MM.1S (cell line): Measurements from ENCODE around the gene CDH7.

ENCODE experiments used
- EZH2 ChIP-seq: fragments of 300-600 bp; sonication (generic); optimal IDR thresholded peaks from 2 replicates; pipeline ENCODE3; 2017; ENCODE audit warnings: low read depth, mild to moderate bottlenecking, antibody characterized with exemption, low read length, mixed read lengths
- EZH2phosphoT487 ChIP-seq: fragments of 300-600 bp; sonication (generic); IDR thresholded peaks from 2 replicates; pipeline ENCODE4 v1.6.1; 2018; ENCODE audit warnings: antibody characterized with exemption, low read length
- TF ChIP-seq, protein P1 (sequence below): fragments of 300-600 bp; sonication (generic); IDR thresholded peaks from 2 replicates; pipeline ENCODE4 v1.5.1; 2016; ENCODE audit warnings: antibody characterized with exemption, low read length, mixed read lengths

DNA sequence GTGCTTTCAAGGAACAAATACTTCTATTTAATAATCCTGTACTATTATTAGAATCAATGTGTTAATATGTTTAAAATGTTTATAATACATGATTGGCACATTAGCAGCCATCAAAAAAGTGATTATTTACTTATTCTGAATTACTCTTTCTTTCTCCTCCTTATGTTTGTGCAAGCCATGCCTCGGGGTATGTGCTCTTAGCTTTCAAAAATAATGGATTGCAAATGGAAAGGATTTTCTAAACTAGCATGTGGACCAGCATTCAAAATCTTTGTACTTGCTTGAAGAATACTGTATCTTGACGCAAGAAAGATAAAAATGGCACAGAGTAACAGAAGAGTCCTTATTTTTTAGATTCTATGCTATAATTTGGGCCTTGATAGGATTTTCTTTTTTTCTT lies 156.5 kb downstream of the CDH7 start:
- TF ChIP-seq, protein P1, sequence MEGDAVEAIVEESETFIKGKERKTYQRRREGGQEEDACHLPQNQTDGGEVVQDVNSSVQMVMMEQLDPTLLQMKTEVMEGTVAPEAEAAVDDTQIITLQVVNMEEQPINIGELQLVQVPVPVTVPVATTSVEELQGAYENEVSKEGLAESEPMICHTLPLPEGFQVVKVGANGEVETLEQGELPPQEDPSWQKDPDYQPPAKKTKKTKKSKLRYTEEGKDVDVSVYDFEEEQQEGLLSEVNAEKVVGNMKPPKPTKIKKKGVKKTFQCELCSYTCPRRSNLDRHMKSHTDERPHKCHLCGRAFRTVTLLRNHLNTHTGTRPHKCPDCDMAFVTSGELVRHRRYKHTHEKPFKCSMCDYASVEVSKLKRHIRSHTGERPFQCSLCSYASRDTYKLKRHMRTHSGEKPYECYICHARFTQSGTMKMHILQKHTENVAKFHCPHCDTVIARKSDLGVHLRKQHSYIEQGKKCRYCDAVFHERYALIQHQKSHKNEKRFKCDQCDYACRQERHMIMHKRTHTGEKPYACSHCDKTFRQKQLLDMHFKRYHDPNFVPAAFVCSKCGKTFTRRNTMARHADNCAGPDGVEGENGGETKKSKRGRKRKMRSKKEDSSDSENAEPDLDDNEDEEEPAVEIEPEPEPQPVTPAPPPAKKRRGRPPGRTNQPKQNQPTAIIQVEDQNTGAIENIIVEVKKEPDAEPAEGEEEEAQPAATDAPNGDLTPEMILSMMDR = no peak
- TF ChIP-seq EZH2 (no peak), EZH2phosphoT487 (no peak)
